LoVo (cell line): ENCODE data around the gene NETO2.
"Not testable (repeated sequence)": the region's sequence is repeated elsewhere in the genome, so short reads cannot be mapped to it uniquely, and the experiment has no call there.

Experiments
- DNase-seq: peaks from one replicate; pipeline ENCODE4 v3.0.0-alpha.2; 2016; ENCODE audit warnings: low spot score

Gene NETO2

GRCh38 chr16:47134550-47134949, 9.2 kb downstream of the NETO2 start:
- DNase-seq: no peak

- no peak for DNase-seq
Measured at GRCh38 chr16:47132308-47132707, 11.4 kb downstream of the NETO2 start.

GRCh38 chr16:47129755-47130435, 13.8 kb downstream of the NETO2 start:
- no peak for DNase-seq

GRCh38 chr16:47127541-47127940, 16.2 kb downstream of the NETO2 start:
- DNase-seq: no peak

- no peak for DNase-seq
Measured at GRCh38 chr16:47125757-47126156, 18.0 kb downstream of the NETO2 start.

- no peak for DNase-seq
Measured at GRCh38 chr16:47113130-47113529, 30.6 kb downstream of the NETO2 start.

GRCh38 chr16:47110939-47111338, 32.8 kb downstream of the NETO2 start:
- DNase-seq: no peak

GRCh38 chr16:47109361-47109760, 34.4 kb downstream of the NETO2 start:
- no peak for DNase-seq

- DNase-seq: not testable (repeated sequence)
Measured at GRCh38 chr16:47102921-47103320, 40.8 kb downstream of the NETO2 start.

- not testable (repeated sequence) for DNase-seq
Measured at GRCh38 chr16:47097154-47097553, 46.6 kb downstream of the NETO2 start.

GRCh38 chr16:47096297-47096696, 47.4 kb downstream of the NETO2 start:
- DNase-seq: no peak

- no peak for DNase-seq
Measured at GRCh38 chr16:47084198-47084597, 59.5 kb downstream of the NETO2 start.

GRCh38 chr16:47082099-47082865, 61.5 kb downstream of the NETO2 start:
- no peak for DNase-seq

GRCh38 chr16:47081115-47081514, 62.6 kb downstream of the NETO2 start:
- DNase-seq: no peak

- DNase-seq: no peak
Measured at GRCh38 chr16:47079860-47080259, 63.9 kb downstream of the NETO2 start.

GRCh38 chr16:47073223-47074155, 70.3 kb downstream of the NETO2 start:
- no peak for DNase-seq

- no peak for DNase-seq
Measured at GRCh38 chr16:47072158-47072557, 71.6 kb downstream of the NETO2 start.

GRCh38 chr16:47069841-47070584, 73.7 kb downstream of the NETO2 start:
- no peak for DNase-seq

GRCh38 chr16:47069313-47069712, 74.4 kb downstream of the NETO2 start:
- DNase-seq: no peak

GRCh38 chr16:47067203-47067602, 76.5 kb downstream of the NETO2 start:
- no peak for DNase-seq

- DNase-seq: no peak
Measured at GRCh38 chr16:47065766-47066688, 77.7 kb downstream of the NETO2 start.
